GM21723 (cell line): ENCODE data around the gene PCSK5.

ENCODE experiments used
- ATAC-seq: cut with Tn5 transposase; IDR thresholded peaks from one replicate; pipeline ENCODE4 v1.9.1; 2021; ENCODE audit warnings: mild to moderate bottlenecking, moderate library complexity; ENCODE audit not compliant: unreplicated experiment

The PCSK5 gene

DNA sequence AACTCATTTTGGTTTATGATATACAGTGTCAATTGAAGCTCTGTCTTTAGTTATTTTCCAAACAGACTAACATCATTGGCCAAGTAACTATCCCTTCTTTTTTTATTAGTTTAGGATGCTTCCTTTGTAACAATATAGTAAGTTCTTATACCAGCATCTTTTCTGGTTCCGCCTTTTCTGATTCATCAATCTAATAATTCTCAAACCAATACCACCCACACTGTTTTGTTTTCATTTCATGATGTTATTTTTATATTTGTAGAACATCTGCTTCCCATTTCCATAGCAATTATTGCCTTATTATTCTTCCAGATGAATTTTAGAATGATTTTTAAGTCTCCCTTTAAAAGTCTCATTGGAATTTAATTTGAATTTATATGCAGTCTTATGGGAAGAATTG lies 285.7 kb downstream of the PCSK5 start:
- ATAC-seq = no peak

DNA sequence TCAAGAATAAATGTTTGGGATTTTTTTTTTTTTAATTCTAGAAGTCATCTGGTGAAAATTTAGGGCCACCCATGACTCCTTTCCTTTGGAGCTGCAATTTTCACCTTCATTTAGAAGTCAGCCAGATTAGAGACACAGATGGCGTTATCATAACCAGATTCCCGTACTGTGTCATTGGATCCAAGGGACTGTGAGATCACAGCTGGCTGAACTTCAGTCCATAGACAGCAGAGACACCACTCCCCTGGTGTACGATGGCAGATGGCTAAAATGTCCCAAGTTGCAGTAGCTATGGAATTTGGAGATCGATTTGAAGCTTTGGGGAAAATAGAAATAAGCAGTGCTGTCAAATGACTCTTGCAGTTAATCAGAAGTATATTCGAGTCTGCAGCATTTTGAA lies 287.5 kb downstream of the PCSK5 start:
- ATAC-seq = no peak

DNA sequence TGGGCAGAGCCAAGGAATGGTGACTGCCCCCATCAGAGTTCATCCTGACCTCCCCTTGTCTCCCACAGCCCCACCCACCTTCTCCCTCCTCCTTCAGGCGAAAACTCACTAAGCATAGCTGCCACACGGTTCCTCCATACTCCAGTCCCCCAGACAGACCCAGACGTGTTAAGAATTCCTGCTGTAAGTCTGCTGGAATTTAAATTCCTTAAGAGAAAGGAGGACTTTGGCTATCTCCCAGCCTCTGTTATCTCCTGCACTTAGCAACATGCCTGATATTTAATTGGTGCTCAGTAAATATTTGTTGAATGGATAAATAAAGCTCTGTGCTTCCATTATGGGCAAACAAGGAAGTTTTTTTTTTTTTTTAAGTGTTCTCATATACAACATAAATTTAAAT lies 290.1 kb downstream of the PCSK5 start:
- no peak for ATAC-seq

DNA sequence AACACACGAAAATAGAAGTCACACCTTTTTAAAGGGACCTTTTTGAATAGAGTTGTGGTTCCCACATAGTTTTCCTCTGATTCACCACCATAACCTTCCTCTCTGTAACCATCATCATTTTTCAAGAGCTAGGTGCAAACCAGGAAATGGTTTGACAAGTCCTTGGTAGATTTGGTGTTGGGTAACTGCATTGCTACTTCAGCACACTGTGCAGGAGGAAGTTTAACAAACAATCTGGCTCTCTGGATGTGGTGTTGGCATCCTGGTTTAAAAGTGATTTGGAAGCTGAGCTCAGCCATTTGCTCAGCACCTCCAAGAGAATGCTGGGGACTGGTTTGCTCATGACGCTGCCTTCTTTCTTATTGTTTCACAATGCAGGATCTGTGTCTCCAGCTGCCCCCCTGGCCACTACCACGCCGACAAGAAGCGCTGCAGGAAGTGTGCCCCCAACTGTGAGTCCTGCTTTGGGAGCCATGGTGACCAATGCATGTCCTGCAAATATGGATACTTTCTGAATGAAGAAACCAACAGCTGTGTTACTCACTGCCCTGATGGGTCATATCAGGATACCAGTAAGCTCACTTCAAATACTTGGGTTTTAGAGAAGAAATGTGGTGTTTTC lies 290.7 kb downstream of the PCSK5 start:
- no peak for ATAC-seq

DNA sequence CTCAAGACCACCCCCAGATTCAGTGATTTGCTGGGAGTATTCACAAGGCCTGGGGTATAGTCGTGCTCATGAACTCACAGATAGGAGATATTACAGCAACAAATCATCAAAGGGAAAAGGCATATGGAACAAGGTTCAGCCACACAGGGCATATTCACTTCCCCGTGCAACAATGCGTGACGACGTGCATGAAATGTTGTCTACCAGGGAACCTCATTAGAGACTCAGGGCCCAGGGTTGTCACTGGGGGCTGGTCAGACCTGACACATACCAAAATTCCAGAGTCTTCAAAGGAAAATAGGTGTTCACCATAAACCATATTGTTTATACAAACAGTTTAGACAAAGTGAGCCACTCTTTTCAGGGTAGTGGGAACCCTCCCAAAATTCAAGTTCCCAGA lies 291.3 kb downstream of the PCSK5 start:
- no peak for ATAC-seq

DNA sequence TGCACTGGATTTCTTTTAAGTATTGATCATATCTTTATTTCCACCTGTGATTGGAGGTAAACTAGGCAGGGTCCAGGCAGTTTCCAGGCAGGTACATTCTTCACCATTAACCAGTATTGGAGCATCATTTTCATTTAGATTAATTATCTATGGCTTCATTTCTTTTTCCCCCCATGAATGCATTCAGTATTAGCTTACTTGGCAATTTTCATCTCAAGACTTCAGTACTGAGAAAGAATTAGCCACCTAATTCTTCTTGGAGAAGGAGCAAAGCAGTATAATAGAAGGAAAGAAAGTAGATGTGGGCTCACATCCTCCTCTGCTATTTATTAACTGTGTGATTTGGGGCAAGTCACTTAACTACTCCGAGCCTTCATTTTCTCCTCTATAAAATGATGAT lies 295.0 kb downstream of the PCSK5 start:
- ATAC-seq = no peak

DNA sequence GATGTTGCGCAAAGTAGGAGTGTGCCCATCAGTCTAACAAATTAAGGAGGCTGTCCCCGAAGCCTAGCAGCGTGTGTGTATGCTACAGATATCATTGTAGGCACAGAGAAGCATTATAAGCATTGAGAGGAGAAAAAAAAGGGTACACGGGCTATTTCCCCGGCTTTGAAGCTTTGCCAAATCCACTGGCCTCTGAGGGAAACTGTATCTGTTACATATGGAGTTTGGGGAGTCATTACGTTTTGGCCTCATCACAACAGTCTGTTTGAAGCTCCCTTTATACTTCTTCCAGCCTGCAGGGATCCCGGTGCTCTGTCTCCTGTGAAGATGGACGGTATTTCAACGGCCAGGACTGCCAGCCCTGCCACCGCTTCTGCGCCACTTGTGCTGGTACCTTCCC lies 297.8 kb downstream of the PCSK5 start:
- no peak for ATAC-seq

DNA sequence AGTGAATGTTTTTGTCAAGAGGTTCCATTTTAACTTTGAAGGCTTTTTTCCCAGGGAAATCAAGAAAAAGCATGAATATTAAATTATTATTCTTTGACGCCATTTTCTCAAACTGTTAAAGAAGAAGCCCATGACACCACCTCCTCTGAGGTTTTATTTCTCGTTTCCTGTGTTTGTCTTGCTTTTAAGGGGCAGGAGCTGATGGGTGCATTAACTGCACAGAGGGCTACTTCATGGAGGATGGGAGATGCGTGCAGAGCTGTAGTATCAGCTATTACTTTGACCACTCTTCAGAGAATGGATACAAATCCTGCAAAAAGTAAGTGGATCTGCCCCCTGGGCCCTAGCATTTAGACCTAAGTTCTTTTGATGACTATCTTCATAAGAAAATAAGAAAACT lies 298.4 kb downstream of the PCSK5 start:
- no peak for ATAC-seq

DNA sequence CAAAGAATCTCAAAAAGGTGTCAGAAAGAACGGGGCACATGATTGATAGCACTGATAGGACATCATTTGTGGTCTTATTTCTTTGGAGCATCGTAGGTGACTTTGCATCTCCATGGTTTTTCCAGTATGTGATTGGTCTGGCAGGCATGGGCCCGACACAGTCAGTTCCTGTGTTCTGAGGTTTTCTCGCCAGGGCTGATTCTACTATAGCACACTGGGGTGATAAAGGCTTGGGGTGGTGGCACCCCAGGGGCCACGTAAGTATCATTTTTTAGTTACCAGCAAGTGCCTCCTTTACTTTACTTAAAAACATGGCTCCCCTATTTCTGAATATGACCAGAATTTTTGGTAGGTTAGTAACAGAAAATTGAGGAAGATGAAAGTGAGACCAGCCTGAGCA lies 301.0 kb downstream of the PCSK5 start:
- ATAC-seq = no peak

DNA sequence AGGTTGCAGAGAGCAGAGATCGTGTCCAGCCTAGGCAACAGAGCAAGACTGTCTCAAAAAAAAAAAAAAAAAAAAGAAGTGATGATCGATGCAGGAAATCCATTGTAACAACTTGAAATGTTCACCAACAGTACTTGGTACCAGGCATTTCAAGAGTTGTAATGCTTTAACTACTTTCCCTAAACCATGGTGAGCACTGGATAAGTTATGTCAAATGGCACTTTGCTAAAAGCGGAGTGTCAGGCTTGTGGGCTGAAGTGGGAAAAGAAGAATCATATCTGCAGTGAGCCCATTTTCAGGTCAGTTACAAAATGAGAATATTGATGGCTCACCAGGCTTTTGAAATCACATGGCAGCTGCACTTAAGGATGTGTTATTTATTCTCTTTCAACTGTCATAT lies 301.5 kb downstream of the PCSK5 start:
- ATAC-seq = no peak

DNA sequence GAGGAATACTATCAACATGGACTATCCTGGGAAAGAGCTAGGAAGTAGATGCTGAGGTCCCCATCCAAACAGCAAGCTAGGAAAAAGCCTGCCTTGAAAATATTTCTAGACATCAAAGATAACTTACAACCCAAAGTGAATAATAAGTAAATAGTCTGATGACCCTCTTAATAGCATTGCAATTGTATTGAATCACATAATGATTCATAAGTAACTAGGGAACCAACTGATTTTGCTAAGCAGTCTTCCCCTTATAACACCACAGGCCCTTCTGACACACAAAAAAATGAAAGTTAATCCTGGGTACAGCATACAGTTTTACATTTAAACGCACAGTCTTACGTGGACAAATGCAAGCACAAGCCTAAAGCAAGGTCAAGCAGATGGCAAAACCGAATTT lies 304.4 kb downstream of the PCSK5 start:
- no peak for ATAC-seq

DNA sequence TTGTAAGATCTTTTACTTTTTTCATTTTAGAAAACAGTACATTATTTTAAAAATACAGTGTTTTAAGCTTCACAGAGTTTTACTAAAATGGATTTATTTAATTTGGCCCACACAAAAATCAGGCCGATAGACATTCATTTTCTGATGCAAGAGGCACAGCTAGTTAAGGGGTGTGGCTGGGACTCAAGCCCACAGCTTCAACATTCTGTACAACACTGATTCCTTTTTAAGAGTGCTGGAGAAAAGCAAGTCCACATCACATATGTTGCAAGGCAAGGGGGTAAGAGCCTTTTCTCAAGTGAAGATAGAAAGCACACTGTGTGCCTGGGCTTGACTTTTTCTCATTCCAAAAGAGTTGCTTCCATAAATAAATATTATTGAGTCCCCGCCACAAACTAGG lies 307.9 kb downstream of the PCSK5 start:
- ATAC-seq = no peak

DNA sequence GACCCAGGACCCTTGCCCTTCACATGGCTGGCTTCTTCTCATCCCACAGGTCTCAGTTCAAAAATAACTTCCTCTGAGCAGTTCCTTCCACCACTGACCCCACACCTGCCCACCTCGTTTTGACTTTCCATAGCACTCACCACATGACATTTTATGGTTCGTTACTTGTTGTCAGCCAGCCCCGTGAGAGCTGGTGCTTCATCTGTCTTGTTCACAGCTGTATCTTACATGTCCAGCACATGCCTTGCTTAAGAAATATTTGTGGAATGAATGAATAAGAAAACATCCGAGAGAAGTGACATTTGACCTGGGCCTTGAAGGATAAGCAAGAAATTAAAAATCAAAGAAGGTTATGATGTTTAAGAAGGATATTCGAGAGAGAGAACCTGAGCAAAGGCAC lies 309.8 kb downstream of the PCSK5 start:
- ATAC-seq = no peak

DNA sequence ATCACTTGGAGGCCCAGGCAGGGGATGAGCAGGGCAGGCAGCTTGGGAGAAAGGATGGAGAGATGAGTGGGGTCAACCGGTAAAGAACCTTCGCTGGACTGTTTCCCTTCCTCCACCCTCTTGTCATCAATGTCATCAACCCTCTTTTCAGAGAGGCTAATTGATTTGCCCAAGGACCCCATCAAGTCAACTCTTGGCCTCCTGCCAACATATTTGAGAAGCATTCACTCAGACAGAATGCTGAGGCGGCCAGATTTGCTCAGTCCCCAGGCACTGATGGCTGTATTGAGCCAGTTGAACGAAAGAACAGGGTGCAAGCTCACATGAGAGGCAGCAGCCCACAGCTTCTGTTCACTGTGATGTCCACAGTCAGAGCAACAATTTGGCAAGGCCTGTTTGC lies 310.3 kb downstream of the PCSK5 start:
- ATAC-seq = no peak

DNA sequence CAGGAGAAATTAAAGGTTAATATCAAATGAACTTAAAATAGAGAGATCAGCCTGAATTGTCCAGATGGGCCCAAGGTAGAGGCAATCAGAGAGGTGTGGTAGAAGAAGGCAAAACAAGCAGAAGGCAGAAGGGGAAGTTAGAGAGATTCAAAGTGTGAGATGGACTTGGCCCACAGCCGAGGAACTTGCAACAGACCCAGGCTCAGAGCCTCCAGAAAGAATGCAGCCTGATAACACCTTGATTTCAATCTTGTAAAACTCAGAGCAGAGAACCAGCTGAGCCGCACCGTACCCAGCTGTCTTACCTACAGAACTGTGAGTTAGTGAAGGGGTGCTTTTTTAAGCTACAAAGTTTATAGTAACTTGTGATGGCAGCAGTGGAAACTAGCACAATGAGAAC lies 312.9 kb downstream of the PCSK5 start:
- no peak for ATAC-seq

DNA sequence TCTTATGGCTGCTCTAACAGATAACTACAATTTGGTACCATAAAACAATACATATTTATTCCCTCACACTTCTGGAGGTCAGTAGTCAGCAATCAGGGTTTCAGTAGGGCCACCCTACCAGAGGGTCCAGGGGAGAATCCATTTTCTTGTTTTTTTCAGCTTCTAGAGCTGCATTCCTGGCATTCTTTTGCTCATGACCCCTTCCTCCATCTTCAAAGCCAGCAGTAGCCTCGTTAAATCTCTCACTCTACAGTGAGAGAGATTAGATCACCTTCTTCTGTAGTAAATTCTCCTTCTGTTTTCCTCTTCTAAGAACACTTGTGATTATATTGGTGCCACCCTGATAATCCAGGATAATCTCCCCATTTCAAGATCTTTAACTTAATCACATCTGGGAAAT lies 316.3 kb downstream of the PCSK5 start:
- no peak for ATAC-seq

DNA sequence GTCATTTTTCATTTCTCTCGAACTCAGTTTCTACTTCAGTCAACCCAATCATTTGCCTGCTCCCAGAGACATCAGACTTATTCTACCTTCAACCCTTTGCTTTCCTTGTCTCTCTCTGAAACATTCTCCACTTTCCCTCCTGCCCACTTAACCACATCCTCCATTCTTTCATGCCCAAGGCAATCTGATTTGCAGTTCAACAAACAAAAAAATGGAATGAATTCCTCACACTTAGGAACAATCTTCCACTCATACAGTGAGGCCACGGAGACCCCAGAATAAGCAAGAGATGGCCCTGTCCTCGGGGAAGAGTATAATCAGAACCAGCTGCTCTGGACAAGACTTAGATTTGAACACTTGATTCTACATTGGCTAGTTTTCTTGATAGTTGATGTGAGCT lies 323.3 kb downstream of the PCSK5 start:
- ATAC-seq = no peak

DNA sequence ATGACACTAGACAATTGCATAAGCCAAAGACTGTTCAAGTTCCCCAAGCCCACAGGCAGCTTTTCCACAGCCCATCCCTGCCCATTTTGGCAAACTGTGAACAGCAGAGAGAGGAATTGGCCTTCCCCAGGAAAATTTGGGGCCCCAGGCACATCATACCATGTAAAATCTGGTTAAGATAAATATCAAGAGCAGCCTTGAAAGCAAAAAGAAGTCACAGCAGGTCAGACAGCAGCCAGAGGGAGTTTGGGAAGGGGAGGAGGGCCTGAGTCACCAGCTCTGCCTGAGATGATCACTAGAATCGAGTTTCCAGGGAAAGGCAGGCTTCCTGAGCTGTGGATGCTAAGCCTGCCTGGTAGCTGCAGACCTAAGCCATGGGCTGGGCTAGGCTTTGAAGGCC lies 324.6 kb downstream of the PCSK5 start:
- ATAC-seq = no peak

DNA sequence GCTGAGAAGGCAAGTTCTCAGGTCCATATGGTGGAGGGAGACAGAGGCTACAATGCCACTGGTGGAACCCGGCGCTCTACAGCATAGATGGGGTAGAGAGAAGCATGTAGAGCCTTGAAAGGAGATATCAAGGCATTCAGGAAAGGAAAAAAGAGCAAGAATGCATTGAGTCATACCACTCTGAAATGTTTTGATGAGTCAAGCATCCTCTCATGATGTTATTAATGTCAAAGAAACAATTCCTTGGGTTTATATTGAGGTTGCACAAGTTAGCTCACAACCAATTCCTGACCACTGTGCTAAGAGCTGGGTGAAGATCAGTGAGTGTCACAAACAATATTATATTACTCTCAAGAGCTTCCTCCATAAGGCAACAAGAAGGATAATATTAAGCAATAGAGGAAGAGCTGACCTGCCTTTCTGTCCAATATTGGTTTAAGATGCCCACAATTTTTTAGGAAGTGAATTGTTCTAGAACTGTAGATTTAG lies 325.7 kb downstream of the PCSK5 start:
- ATAC-seq = no peak

DNA sequence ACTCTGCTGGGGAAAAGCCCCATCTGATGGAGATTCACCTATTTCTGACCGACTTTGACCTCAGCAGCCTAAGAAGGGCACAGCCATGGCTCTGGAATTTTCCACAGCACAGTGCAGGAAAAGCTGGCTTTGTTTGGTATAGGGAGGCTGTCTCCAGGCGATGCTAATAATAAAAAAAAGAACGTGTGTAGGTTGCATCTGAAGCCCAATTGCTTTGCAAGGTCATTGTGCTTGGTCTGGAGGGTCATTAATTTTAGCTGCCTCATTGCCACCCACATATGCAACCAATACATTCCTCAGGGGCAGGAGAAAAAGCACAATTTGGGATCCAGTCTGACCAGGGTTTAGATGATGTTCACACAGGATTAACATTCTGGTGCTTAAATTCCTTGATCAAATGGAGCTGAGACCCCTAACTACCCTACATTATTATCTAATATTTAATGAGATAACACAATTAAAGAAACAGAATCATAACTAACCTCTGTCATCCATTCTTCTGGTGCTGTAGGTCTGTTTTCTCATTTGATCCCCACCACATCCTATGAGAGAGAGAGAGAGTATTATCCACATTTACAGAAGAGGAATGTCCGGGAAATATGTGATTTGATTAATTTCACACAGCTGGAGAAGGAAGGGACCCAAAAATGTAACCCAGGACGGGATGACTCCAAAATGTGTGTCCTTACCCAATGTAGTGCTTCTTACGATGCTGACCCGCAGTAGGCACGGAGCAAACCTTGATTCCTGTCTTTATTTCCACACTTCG lies 327.8 kb downstream of the PCSK5 start:
- ATAC-seq = no peak

DNA sequence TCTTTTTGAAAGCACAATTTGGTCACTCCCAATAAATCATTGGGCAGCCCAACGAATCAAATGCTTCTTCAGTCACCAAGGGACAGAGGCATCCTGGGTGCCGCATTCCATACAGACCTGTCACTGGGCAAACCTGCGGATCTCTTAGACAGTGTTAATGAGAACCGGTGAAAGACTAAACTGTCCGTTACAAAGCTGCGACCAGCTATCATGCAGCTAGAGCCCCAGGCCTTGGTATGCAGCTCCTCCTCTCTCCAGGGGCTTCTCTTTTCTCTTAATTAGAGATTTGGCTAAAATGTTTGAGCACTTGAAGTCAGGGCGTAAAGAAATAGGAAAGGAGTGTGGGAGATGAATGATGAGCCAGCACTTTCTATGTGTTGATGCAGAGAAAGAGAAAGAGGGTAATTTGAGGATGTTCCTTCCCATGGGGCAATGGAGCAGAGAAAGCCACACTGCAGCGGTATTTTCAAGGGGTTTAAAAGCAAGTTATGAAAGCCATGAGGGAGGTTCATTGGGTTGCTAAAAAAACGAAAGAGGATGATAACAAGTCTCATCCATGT lies 328.5 kb downstream of the PCSK5 start:
- ATAC-seq = no peak

DNA sequence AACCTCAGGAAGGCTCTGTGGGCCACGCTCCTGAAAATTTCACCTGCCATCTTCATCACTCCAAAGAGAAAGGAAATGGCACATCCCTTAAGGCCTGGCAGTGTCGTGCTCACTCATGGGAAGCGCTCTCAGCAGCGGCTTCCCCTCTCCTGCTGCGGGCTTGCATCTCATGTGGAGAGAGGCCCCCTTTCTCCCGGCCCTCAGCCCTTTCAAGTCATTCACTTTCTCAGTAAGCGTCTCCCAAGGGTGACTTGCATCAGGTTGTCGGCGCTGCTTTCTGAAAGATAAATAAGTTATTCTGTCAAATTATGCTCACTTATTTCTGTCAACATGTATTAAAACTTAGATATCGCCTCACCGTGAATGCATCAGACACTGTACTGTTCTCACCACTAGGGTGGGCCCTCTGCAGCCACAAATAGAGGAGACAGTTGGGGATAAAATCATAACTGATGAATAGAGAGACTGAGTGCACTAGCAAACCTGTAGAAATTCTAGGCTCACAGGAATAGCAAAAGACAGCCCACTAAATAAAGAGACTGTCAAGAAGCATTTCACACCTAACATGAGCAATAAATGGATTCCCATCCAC lies 329.2 kb downstream of the PCSK5 start:
- no peak for ATAC-seq
